CD4-positive, alpha-beta memory T cell (primary cell): ENCODE measurements around the gene RHBDL1. TPM values are rescaled to one million over a fixed set of nuclear protein-coding genes. Genes with fewer than 3 reads are reported as not detected.
A peak's percentile ranks its signal among the peaks of the same experiment; 100 is the strongest.

Experiments
- CTCF ChIA-PET: fragments of 350-600 bp; sonication (Branson Sonifier 250); formaldehyde crosslinking; loops from one replicate; lab custom pipeline; 2021; ENCODE audit warnings: inconsistent platforms; ENCODE audit not compliant: partially characterized antibody; lab: Charles Lee
- POLR2A ChIA-PET: fragments of 350-600 bp; sonication (Branson Sonifier 250); formaldehyde crosslinking; loops from one replicate; lab custom pipeline; 2021; ENCODE audit not compliant: partially characterized antibody; lab: Charles Lee
- DNase-seq, 5 donors: peaks; one replicate each; pipeline versions ENCODE4 v3.0.0 to v3.0.0-alpha.2; 2020 to 2022; ENCODE audit warnings: mixed read lengths in 1 of 5
- H3K27ac ChIP-seq: one replicate; pipeline ENCODE4 v1.7.0; 2013; ENCODE audit warnings: low read depth, low read length
- H3K27me3 ChIP-seq: 2 replicates; pipeline ENCODE4 v1.7.0; 2013; ENCODE audit warnings: mild to moderate bottlenecking, low read length, moderate library complexity; ENCODE audit not compliant: insufficient read depth
- H3K36me3 ChIP-seq: 2 replicates; pipeline ENCODE4 v1.7.0; 2013; ENCODE audit warnings: mild to moderate bottlenecking, low read length, moderate library complexity; ENCODE audit not compliant: insufficient read depth
- H3K4me1 ChIP-seq: 2 replicates; pipeline ENCODE4 v1.7.0; 2013; ENCODE audit warnings: mild to moderate bottlenecking, low read length, moderate library complexity; ENCODE audit not compliant: insufficient read depth
- H3K4me3 ChIP-seq, 2 donors: one replicate each; pipeline ENCODE4 v1.7.0; 2013; ENCODE audit warnings: low read length in 2 of 2, mild to moderate bottlenecking in 1 of 2
- H3K9me3 ChIP-seq, 2 donors: one replicate each; pipeline ENCODE4 v1.7.0; 2013; ENCODE audit warnings: low read length in 2 of 2, control low read depth in 1 of 2; ENCODE audit not compliant: control insufficient read depth in 1 of 2
- H3K27ac Mint-ChIP-seq, 7 donors: one replicate each; pipeline ENCODE4 v1.8.0; 2020 to 2021; ENCODE audit warnings: mixed read lengths in 7 of 7, mild to moderate bottlenecking in 6 of 7, inconsistent platforms in 3 of 7, moderate library complexity in 3 of 7
- H3K27me3 Mint-ChIP-seq, 2 donors: one replicate each; pipeline ENCODE4 v1.8.0; 2020 to 2021; ENCODE audit warnings: mixed read lengths in 2 of 2
- H3K36me3 Mint-ChIP-seq, 2 donors: one replicate each; pipeline ENCODE4 v1.8.0; 2020 to 2021; ENCODE audit warnings: mixed read lengths in 2 of 2, inconsistent platforms in 1 of 2, mild to moderate bottlenecking in 1 of 2
- H3K4me1 Mint-ChIP-seq, 4 donors: one replicate each; pipeline ENCODE4 v1.8.0; 2020 to 2021; ENCODE audit warnings: mixed read lengths in 4 of 4, mild to moderate bottlenecking in 1 of 4
- H3K4me3 Mint-ChIP-seq, 8 donors: one replicate each; pipeline ENCODE4 v1.8.0; 2020 to 2021; ENCODE audit warnings: mixed read lengths in 8 of 8, mild to moderate bottlenecking in 7 of 8, moderate library complexity in 6 of 8, inconsistent platforms in 3 of 8
- H3K9me3 Mint-ChIP-seq, 8 donors: one replicate each; pipeline ENCODE4 v1.8.0; 2020 to 2021; ENCODE audit warnings: mixed read lengths in 8 of 8, mild to moderate bottlenecking in 5 of 8, inconsistent platforms in 3 of 8, moderate library complexity in 1 of 8
- intact Hi-C: fragments of 100-400 bp; cut with micrococcal nuclease; formaldehyde crosslinking; loops from one replicate; pipeline ENCODE4 v1.15.1; 2023
- polyA plus RNA-seq, 2 donors: library from polyadenylated mRNA; unstranded; fragments of 300-500 nt; fragmentation: Illumina TruSeq; gene quantifications; one replicate each; pipeline ENCODE4 v1.2.3, GENCODE V29; 2021
- total RNA-seq, 2 experiments: library from RNA; stranded (reverse); gene quantifications; one replicate each; pipeline ENCODE4 v1.2.3, GENCODE V29; 2021

Gene RHBDL1
- total and polyA plus RNA-seq, 4 experiments from 2014 or later: 2.1 to 2.8 (median 2.3) TPM

GRCh38 chr16:644556-644955 is 30.9 kb upstream of the RHBDL1 start:
- intact Hi-C loops: no loop called here
- H3K4me1 Mint-ChIP-seq: peaks cover 0 to 34% (median 7%) of the 10 kb centered on the region in 4 donors
- no peak for DNase-seq
- H3K27me3 ChIP-seq: no peaks in the 10 kb centered on the region
- H3K27me3 Mint-ChIP-seq: no peaks in the 10 kb centered on the region
- H3K27ac Mint-ChIP-seq: peak overlapping the region in 1 of 7 donors; percentile 35
- peaks cover 30% of the 10 kb centered on the region for H3K4me1 ChIP-seq
- no peak overlapping the region for H3K4me3 ChIP-seq
- H3K36me3 ChIP-seq: no peaks in the 10 kb centered on the region
- H3K4me3 Mint-ChIP-seq: peak overlapping the region in 6 of 8 donors; percentile 30 to 72 (median 58)
- POLR2A ChIA-PET: no interaction called here
- CTCF ChIA-PET: no interaction called here
- H3K9me3 ChIP-seq: no peaks in the 10 kb centered on the region
- H3K36me3 Mint-ChIP-seq: no peaks in the 10 kb centered on the region
- no peak overlapping the region for H3K27ac ChIP-seq
- no peaks in the 10 kb centered on the region for H3K9me3 Mint-ChIP-seq

DNA sequence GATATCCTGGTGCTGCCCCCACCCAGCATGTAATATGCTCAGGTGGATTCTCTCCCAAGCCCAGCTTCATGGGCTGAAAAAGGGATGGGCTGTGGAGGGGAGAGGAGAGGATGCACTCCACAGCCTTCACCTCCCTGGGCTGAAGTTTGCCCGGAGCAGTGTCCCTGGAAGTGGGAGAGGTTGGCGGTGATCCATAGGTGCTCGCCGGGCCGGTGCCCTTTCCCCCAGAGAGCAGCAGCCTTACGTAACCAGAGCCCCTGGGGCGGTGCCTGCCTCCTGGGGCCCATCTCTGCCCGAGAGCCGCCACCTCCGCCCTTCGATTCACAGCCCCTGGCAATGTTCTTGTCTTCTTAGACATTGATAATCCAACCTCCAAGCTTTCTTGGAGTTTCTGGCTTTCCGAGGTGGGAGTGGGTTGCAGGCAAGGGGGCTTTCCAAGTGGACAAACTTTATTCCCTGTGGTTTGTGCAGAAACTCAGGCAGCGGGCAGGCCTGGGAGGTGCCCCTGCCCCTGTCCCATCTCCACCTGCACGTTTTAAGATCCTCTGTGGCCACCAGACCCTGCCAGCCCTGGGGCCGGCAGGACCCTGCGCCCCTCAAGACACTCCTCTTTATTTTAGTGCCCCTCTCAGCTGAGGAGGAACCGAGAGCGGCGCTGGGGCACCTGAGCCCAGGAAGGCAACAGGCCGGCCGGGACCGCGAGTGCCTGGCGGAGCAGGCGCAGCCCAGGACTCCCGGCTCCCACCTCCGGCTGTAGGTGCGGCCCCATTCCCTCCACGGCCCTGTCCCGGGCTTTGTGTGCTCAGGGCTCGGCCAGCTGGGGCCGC is 29.4 kb upstream of the RHBDL1 start:
- CTCF ChIA-PET: no interaction called here
- no peaks in the 10 kb centered on the region for H3K36me3 Mint-ChIP-seq
- Histone ChIP-seq H3K9me3 (no peaks in the 10 kb centered on the region), H3K27me3 (no peaks in the 10 kb centered on the region), H3K36me3 (no peaks in the 10 kb centered on the region), H3K27ac (no peak overlapping the region), H3K4me3 (no peak overlapping the region), H3K4me1 (peaks cover 29% of the 10 kb centered on the region)
- H3K4me3 Mint-ChIP-seq: no peak overlapping the region
- H3K9me3 Mint-ChIP-seq: no peaks in the 10 kb centered on the region
- peaks cover 0 to 40% (median 8%) of the 10 kb centered on the region in 4 donors for H3K4me1 Mint-ChIP-seq
- peak overlapping the region in 1 of 7 donors; percentile 69 for H3K27ac Mint-ChIP-seq
- H3K27me3 Mint-ChIP-seq: no peaks in the 10 kb centered on the region
- POLR2A ChIA-PET: interaction anchor here (1.3 kb wide), 1 partner anchor 9 kb away, joined by 4 read pairs; the partner anchor contains the start of gene METTL26
- no peak for DNase-seq
- intact Hi-C loops: loop anchor here (5.0 kb wide), 1 partner anchor 141 kb away; the partner anchor contains the start of genes CHTF18 and RPUSD1

DNA sequence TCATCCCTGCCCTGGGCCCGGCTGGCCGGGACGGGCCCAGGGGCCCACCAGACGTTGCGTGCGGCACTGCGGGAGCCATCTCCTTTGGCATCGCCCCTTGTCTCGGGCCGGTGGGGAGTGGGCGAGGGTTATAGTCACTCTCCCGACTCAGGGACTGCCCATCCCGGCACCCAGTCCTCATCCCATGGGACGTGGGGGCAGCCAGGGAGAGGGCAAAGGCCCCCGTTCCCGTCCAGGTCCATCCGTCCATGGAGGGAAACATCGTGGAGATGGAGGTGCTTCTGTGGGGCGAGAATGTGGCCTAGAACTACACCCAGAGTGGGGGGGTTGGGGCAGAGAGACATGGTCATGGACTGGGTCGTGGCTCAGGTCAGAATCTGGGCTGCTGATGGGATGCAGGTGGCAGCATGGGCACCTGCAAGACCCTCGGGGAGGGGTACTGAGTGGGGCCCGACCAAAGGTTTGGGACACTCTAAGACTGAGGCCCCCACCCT is 28.7 kb upstream of the RHBDL1 start:
- Histone ChIP-seq H3K27me3 (no peaks in the 10 kb centered on the region), H3K4me3 (no peak overlapping the region), H3K27ac (no peak overlapping the region), H3K4me1 (peaks cover 24% of the 10 kb centered on the region), H3K36me3 (no peaks in the 10 kb centered on the region), H3K9me3 (no peaks in the 10 kb centered on the region)
- no peaks in the 10 kb centered on the region for H3K9me3 Mint-ChIP-seq
- H3K27ac Mint-ChIP-seq: peak overlapping the region in 2 of 7 donors; percentile 18 to 41
- ChIA-PET POLR2A (interaction anchor here (1.3 kb wide), 1 partner anchor 10 kb away, joined by 4 read pairs; the partner anchor contains the start of gene METTL26), CTCF (no interaction called here)
- no peak for DNase-seq
- H3K27me3 Mint-ChIP-seq: no peaks in the 10 kb centered on the region
- intact Hi-C loops: loop anchor here (5.0 kb wide), 1 partner anchor 141 kb away; the partner anchor contains the start of genes CHTF18 and RPUSD1
- peak overlapping the region in 1 of 8 donors; percentile 28 for H3K4me3 Mint-ChIP-seq
- no peaks in the 10 kb centered on the region for H3K36me3 Mint-ChIP-seq
- H3K4me1 Mint-ChIP-seq: peaks cover 0 to 40% (median 8%) of the 10 kb centered on the region in 4 donors

DNA sequence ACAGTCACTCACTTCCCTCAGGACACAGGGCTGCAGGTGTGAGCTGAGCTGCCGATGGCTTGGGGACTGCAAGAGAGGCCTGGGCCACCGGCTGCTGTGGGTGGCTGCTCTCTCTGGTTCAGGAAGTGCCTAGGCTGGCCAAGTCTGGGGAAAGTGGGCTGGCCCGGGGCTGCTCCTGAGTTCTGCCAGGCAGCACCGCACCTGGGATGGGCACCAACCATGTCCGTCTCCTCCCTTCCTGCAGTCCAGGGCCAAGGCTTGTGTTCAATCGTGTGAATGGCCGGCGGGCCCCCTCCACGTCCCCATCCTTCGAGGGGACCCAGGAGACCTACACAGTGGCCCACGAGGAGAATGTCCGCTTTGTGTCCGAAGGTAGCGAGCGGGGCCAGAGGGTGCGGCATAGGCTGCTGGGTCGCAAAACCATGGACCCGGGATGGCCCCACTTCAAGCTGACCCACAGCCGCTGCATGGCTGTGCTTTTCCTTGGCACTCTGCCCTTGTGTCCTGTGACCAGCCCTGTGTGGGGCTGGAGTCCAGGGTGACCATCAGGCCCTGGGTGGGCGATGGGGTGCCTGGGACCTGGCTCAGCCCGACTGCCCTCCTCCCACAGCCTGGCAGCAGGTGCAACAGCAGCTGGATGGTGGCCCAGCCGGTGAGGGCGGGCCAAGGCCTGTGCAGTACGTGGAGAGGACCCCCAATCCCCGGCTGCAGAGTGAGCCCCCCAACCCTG is 28.1 kb upstream of the RHBDL1 start:
- H3K36me3 ChIP-seq: no peaks in the 10 kb centered on the region
- H3K27ac ChIP-seq: no peak overlapping the region
- H3K4me1 Mint-ChIP-seq: peaks cover 0 to 40% (median 8%) of the 10 kb centered on the region in 4 donors
- no peaks in the 10 kb centered on the region for H3K9me3 Mint-ChIP-seq
- no peaks in the 10 kb centered on the region for H3K36me3 Mint-ChIP-seq
- intact Hi-C loops: loop anchor here (5.0 kb wide), 1 partner anchor 140 kb away; the partner anchor contains the start of genes CHTF18 and RPUSD1
- H3K27me3 Mint-ChIP-seq: no peaks in the 10 kb centered on the region
- no peaks in the 10 kb centered on the region for H3K27me3 ChIP-seq
- no peaks in the 10 kb centered on the region for H3K9me3 ChIP-seq
- ChIA-PET CTCF (interaction anchor here (1.5 kb wide), 1 partner anchor 11 kb away, joined by 8 read pairs; the partner anchor contains the start of gene METTL26), POLR2A (interaction anchor here (0.8 to 1.4 kb wide), 6 partner anchors 9 to 48 kb away, joined by 3 to 8 read pairs (median 4); partner anchors contain the start of genes JMJD8, METTL26 and WDR24)
- peaks cover 24% of the 10 kb centered on the region for H3K4me1 ChIP-seq
- no peak overlapping the region for H3K4me3 ChIP-seq
- H3K27ac Mint-ChIP-seq: no peak overlapping the region
- no peak for DNase-seq
- no peak overlapping the region for H3K4me3 Mint-ChIP-seq

GRCh38 chr16:648071-648780 is 27.2 kb upstream of the RHBDL1 start:
- H3K36me3 ChIP-seq: no peaks in the 10 kb centered on the region
- H3K4me1 ChIP-seq: peaks cover 15% of the 10 kb centered on the region
- peak overlapping the region; percentile 3 to 53 for H3K4me3 ChIP-seq
- ChIA-PET POLR2A (interaction anchor here (0.6 to 2.3 kb wide), 9 partner anchors 10 to 47 kb away, joined by 3 to 12 read pairs (median 6); partner anchors contain the start of genes JMJD8, METTL26, STUB1 and WDR24), CTCF (interaction anchor here (1.5 kb wide), 1 partner anchor 12 kb away, joined by 8 read pairs; the partner anchor contains the start of gene METTL26)
- no peaks in the 10 kb centered on the region for H3K36me3 Mint-ChIP-seq
- no peaks in the 10 kb centered on the region for H3K9me3 Mint-ChIP-seq
- no peaks in the 10 kb centered on the region for H3K27me3 ChIP-seq
- H3K27ac ChIP-seq: peak overlapping the region; percentile 79
- H3K27ac Mint-ChIP-seq: peak overlapping the region; percentile 64 to 92 (median 87)
- DNase-seq: peak in 3 of 5 donors; percentile 24 to 30 (median 26)
- peaks cover 0 to 36% (median 8%) of the 10 kb centered on the region in 4 donors for H3K4me1 Mint-ChIP-seq
- H3K9me3 ChIP-seq: no peaks in the 10 kb centered on the region
- intact Hi-C loops: loop anchor here (2.0 to 5.0 kb wide), 3 partner anchors 21 to 139 kb away; partner anchors contain the start of genes CHTF18, JMJD8, RHOT2 and RPUSD1
- H3K27me3 Mint-ChIP-seq: no peaks in the 10 kb centered on the region
- H3K4me3 Mint-ChIP-seq: peak overlapping the region; percentile 60 to 82 (median 71)
